GM12891 (cell line): Measurements from ENCODE around the gene FLG.
"Not testable (repeated sequence)": the region's sequence is repeated elsewhere in the genome, so short reads cannot be mapped to it uniquely, and the experiment has no call there.

Source experiments
- PAX5 ChIP-seq: IDR thresholded peaks from 2 replicates; pipeline ENCODE4 v1.6.1; 2011; ENCODE audit warnings: low read length, moderate library complexity, mild to moderate bottlenecking; ENCODE audit not compliant: insufficient read depth, severe bottlenecking
- POLR2A ChIP-seq: IDR thresholded peaks from 2 replicates; pipeline ENCODE4 v1.6.1; 2011; ENCODE audit warnings: low read depth, low read length, control low read depth
- POLR2AphosphoS5 ChIP-seq: IDR thresholded peaks from 2 replicates; pipeline ENCODE4 v1.6.1; 2011; ENCODE audit warnings: low read depth, low read length, control low read depth
- SPI1 ChIP-seq: IDR thresholded peaks from 2 replicates; pipeline ENCODE4 v1.6.1; 2011; ENCODE audit warnings: low read depth, low read length, control low read depth
- TAF1 ChIP-seq: IDR thresholded peaks from 2 replicates; pipeline ENCODE4 v1.6.1; 2011; ENCODE audit warnings: low read depth, low read length, control low read depth

DNA sequence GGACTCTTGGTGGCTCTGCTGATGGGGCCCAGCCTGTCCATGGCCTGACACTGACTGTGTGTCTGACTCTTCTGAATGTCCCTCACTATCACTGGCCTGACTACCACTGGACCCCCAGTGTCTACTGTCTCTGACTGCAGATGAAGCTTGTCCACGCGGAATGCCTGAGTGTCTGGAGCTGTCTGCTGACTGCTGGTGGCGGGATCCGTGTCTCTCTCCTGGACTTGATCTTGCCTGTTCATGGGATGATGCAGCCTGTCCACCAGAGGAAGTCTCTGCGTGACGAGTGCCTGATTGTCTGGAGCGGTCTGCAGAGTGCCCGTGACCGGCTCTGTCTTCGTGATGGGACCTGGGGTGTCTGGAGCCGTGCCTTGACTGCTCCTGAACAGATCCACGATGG is 20.3 kb downstream of the FLG start:
- not testable (repeated sequence) for TF ChIP-seq TAF1, POLR2AphosphoS5, POLR2A, PAX5, SPI1
